ENCODE results near the gene UBQLN4. TPM values are rescaled to one million over a fixed set of nuclear protein-coding genes. Genes with fewer than 3 reads are reported as not detected.

The UBQLN4 gene
- total and polyA plus RNA-seq, 9 of the 15 experiments (the other 6 are each of a cell fraction or from before 2014, with no cell fraction given), result 13.5 to 65.5 (median 37.0) TPM

GRCh38 chr1:156056326-156056849 lies 2.8 kb upstream of the UBQLN4 start:
- DNase-seq (ENCODE audit: extremely low read depth in 1 of 4, low spot score in 3 of 4) (no peak), FAIRE-seq (no peak), ATAC-seq (no peak)
- TF ChIP-seq MLX (CRISPR knock-in tag; conservative IDR thresholded peaks at IDR 0.05), result no peak
- peak; percentile 43 for TF ChIP-seq RBM25 (IDR thresholded peaks at IDR 0.05; ENCODE audit: low read depth, low read length, severe bottlenecking)
- Histone ChIP-seq H3K36me3 (ENCODE audit: control insufficient read depth, insufficient read depth, low read length) (peaks cover 23% of the 10 kb centered on the region; the same call in 1 of the 3 replicates), H4K20me1 (replicated peaks; ENCODE audit: control insufficient read depth, insufficient read depth, low read length) (no peaks in the 10 kb centered on the region), H3K4me1 (replicated peaks in 1 of 2; ENCODE audit: control insufficient read depth in 2 of 2, insufficient read depth in 2 of 2, low read length in 2 of 2) (peaks cover 16 to 27% of the 10 kb centered on the region in 2 experiments; a peak in 4 of 5 replicates), H3K27me3 (ENCODE audit: control insufficient read depth in 2 of 2, insufficient read depth in 2 of 2, low read length in 2 of 2) (no peaks in the 10 kb centered on the region), H2AFZ (ENCODE audit: low read depth, low read length) (no peak overlapping the region), H3K9me3 (replicated peaks; ENCODE audit: control insufficient read depth, insufficient read depth, low read depth, low read length) (no peaks in the 10 kb centered on the region), H3K4me3 (no peak overlapping the region), H3K27ac (ENCODE audit: extremely low read depth, low read depth, low read length) (peak overlapping the region; percentile 44; the same call in 1 of the 3 replicates), H3K9me1 (ENCODE audit: control insufficient read depth, insufficient read depth, low read length) (no peaks in the 10 kb centered on the region), H3K9ac (ENCODE audit: insufficient read depth in 1 of 2, low read depth in 2 of 2, low read length in 2 of 2) (no peak overlapping the region), H3K79me2 (ENCODE audit: control insufficient read depth, insufficient read depth, low read length) (peaks cover 36% of the 10 kb centered on the region), H3K4me2 (ENCODE audit: insufficient read depth, low read length) (peak overlapping the region; percentile 98; the same call in 1 of the 2 replicates)
- POLR2A ChIA-PET, result interaction anchor here (0.7 kb wide), 1 partner anchor 9 kb away, joined by 3 read pairs; no protein-coding TSS in a partner anchor
- intact Hi-C loops (cut with micrococcal nuclease) (no loop called here), in situ Hi-C loops (cut with MboI) (no loop called here)
- CTCF ChIA-PET (ENCODE audit: low intra/inter-chr PET ratio), result no interaction called here
- BruUV-seq (replicated peaks), result no TSS peak
- WGBS (ENCODE audit: insufficient coverage, low coverage, missing lambda C conversion rate), result 95% methylated on average over 1 of the region's 1 CpG
